ENCODE results near the gene PAK6. TPM values are rescaled to one million over a fixed set of nuclear protein-coding genes. Genes with fewer than 3 reads are reported as not detected.
A peak's percentile ranks its signal among the peaks of the same experiment; 100 is the strongest.

The PAK6 gene
- total and polyA plus RNA-seq, 9 of the 15 experiments (the other 6 are each of a cell fraction or from before 2014, with no cell fraction given): 0.03 to 0.74 (median 0.16) TPM; not detected in 2

DNA sequence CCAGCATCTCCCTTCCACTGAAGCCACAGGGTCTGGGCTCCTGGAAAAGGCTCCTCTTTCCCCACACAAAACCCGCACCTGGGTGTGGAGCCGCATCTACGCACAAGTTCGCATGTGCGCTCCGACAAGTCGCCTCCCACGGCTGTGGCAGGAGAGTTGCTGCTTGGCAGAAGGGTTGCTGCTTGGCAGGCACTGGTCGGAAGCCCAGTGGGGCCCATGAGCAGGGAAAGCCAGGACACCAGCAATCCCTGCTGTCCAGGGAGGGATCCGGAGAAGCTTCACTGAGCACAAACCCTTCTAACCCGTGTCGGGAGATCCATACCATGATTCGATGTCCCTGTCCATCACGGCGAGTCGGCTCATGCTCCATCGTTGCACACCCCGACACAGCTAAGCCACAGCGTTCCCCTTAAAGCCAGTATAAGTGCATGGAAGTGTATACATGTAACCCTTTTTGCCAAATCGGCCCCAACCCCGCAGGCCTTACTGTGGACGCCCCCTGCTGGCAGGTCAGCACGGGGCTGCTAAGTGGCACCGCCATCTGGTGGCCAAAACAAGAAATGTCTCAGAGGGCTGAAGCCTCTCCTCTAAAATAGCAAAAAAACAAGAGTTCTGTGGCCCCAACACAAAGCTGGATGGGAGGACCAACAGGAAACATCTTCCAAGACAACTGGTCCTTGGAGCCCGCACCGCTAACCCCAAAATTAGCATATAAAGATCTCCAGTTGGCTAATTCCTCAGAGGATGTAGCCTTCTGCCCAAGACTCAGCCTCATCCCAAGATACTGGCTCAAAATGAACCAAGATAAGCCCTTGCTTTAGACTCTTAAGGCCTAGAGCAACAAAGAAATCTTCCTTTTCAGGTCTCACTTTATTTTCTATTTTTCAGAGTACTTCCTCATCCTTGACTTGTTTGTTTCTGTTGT lies 35.7 kb downstream of the PAK6 start (continued):
- TF ChIP-seq, protein P1, sequence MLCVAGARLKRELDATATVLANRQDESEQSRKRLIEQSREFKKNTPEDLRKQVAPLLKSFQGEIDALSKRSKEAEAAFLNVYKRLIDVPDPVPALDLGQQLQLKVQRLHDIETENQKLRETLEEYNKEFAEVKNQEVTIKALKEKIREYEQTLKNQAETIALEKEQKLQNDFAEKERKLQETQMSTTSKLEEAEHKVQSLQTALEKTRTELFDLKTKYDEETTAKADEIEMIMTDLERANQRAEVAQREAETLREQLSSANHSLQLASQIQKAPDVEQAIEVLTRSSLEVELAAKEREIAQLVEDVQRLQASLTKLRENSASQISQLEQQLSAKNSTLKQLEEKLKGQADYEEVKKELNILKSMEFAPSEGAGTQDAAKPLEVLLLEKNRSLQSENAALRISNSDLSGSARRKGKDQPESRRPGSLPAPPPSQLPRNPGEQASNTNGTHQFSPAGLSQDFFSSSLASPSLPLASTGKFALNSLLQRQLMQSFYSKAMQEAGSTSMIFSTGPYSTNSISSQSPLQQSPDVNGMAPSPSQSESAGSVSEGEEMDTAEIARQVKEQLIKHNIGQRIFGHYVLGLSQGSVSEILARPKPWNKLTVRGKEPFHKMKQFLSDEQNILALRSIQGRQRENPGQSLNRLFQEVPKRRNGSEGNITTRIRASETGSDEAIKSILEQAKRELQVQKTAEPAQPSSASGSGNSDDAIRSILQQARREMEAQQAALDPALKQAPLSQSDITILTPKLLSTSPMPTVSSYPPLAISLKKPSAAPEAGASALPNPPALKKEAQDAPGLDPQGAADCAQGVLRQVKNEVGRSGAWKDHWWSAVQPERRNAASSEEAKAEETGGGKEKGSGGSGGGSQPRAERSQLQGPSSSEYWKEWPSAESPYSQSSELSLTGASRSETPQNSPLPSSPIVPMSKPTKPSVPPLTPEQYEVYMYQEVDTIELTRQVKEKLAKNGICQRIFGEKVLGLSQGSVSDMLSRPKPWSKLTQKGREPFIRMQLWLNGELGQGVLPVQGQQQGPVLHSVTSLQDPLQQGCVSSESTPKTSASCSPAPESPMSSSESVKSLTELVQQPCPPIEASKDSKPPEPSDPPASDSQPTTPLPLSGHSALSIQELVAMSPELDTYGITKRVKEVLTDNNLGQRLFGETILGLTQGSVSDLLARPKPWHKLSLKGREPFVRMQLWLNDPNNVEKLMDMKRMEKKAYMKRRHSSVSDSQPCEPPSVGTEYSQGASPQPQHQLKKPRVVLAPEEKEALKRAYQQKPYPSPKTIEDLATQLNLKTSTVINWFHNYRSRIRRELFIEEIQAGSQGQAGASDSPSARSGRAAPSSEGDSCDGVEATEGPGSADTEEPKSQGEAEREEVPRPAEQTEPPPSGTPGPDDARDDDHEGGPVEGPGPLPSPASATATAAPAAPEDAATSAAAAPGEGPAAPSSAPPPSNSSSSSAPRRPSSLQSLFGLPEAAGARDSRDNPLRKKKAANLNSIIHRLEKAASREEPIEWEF (CRISPR knock-in tag; IDR thresholded peaks at IDR 0.05): no peak
- peak; percentile 47; the same call in 1 of the 2 replicates for TF ChIP-seq SOX6 (IDR thresholded peaks at IDR 0.05)
- TF ChIP-seq PHB2 (IDR thresholded peaks at IDR 0.05; ENCODE audit: low read depth): no peak
- TF ChIP-seq, protein P2, sequence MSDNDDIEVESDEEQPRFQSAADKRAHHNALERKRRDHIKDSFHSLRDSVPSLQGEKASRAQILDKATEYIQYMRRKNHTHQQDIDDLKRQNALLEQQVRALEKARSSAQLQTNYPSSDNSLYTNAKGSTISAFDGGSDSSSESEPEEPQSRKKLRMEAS (CRISPR knock-in tag; IDR thresholded peaks at IDR 0.05): no peak
- TF ChIP-seq ETS2 (tag; IDR thresholded peaks at IDR 0.05; ENCODE audit: borderline replicate concordance, poor library complexity, severe bottlenecking): no peak
- TF ChIP-seq, protein P3, sequence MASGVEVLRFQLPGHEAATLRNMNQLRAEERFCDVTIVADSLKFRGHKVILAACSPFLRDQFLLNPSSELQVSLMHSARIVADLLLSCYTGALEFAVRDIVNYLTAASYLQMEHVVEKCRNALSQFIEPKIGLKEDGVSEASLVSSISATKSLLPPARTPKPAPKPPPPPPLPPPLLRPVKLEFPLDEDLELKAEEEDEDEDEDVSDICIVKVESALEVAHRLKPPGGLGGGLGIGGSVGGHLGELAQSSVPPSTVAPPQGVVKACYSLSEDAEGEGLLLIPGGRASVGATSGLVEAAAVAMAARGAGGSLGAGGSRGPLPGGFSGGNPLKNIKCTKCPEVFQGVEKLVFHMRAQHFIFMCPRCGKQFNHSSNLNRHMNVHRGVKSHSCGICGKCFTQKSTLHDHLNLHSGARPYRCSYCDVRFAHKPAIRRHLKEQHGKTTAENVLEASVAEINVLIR (CRISPR knock-in tag; IDR thresholded peaks at IDR 0.05): no peak
- TF ChIP-seq, protein P4, sequence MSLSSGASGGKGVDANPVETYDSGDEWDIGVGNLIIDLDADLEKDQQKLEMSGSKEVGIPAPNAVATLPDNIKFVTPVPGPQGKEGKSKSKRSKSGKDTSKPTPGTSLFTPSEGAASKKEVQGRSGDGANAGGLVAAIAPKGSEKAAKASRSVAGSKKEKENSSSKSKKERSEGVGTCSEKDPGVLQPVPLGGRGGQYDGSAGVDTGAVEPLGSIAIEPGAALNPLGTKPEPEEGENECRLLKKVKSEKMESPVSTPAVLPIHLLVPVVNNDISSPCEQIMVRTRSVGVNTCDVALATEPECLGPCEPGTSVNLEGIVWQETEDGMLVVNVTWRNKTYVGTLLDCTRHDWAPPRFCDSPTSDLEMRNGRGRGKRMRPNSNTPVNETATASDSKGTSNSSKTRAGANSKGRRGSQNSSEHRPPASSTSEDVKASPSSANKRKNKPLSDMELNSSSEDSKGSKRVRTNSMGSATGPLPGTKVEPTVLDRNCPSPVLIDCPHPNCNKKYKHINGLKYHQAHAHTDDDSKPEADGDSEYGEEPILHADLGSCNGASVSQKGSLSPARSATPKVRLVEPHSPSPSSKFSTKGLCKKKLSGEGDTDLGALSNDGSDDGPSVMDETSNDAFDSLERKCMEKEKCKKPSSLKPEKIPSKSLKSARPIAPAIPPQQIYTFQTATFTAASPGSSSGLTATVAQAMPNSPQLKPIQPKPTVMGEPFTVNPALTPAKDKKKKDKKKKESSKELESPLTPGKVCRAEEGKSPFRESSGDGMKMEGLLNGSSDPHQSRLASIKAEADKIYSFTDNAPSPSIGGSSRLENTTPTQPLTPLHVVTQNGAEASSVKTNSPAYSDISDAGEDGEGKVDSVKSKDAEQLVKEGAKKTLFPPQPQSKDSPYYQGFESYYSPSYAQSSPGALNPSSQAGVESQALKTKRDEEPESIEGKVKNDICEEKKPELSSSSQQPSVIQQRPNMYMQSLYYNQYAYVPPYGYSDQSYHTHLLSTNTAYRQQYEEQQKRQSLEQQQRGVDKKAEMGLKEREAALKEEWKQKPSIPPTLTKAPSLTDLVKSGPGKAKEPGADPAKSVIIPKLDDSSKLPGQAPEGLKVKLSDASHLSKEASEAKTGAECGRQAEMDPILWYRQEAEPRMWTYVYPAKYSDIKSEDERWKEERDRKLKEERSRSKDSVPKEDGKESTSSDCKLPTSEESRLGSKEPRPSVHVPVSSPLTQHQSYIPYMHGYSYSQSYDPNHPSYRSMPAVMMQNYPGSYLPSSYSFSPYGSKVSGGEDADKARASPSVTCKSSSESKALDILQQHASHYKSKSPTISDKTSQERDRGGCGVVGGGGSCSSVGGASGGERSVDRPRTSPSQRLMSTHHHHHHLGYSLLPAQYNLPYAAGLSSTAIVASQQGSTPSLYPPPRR (CRISPR knock-in tag; IDR thresholded peaks at IDR 0.05; ENCODE audit: borderline replicate concordance): no peak
- no peak for TF ChIP-seq ZNF197 (CRISPR knock-in tag; IDR thresholded peaks at IDR 0.05; ENCODE audit: low read depth)
- no peak for TF ChIP-seq U2AF1 (optimal IDR thresholded peaks at IDR 0.05; ENCODE audit: low read depth, low read length)
- no peak for TF ChIP-seq HDAC6 (IDR thresholded peaks at IDR 0.05; ENCODE audit: low read depth, low read length)

All from K562 (cell line).